Transverse colon (tissue), 3 donors: ENCODE results near the gene CNKSR3.

ENCODE experiments used
- EP300 ChIP-seq: sonication (generic); formaldehyde crosslinking; IDR thresholded peaks from one replicate; pipeline ENCODE4 v1.6.1; 2017; ENCODE audit warnings: antibody characterized with exemption, low read depth
- TF ChIP-seq, protein P1 (sequence below), 5 experiments: fragments of 200-600 bp in 3 of 5; fragments of 450-650 bp in 2 of 5; sonication (generic) in 3 of 5; IDR thresholded peaks; 1 replicate in 2 of 5; 2 replicates in 3 of 5; pipeline ENCODE4 v1.5.1; 2016 to 2017; ENCODE audit warnings: antibody characterized with exemption in 5 of 5, inconsistent platforms in 3 of 5, mild to moderate bottlenecking in 2 of 5, moderate library complexity in 1 of 5

DNA sequence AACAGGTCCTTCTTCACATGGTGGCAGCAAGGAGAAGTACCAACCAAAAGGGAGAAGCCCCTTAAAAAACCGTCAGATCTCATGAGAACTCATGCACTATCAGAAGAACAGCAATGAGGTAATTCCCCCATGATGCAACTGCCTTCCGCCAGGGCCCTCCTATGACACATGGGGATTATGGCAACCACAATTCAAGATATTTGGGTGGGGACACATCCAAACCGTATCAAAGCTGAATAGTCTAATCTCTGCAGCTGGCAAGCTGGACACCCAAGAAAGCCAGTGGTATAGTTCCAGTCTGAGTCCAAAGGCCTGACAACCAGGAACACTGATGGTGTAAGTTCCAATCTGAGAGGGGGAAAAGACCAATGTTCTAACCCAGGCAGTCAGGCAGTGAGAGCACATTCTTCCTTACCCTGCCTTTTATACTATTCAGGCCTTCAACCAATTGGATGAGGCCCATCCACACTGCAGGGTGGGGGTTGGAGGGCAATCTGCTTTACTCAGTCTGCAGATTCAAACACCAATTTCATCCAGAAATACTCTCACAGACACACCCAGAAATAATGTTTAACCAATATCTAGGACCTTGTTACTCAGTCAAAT lies 17.9 kb upstream of the CNKSR3 start:
- TF ChIP-seq, protein P1, sequence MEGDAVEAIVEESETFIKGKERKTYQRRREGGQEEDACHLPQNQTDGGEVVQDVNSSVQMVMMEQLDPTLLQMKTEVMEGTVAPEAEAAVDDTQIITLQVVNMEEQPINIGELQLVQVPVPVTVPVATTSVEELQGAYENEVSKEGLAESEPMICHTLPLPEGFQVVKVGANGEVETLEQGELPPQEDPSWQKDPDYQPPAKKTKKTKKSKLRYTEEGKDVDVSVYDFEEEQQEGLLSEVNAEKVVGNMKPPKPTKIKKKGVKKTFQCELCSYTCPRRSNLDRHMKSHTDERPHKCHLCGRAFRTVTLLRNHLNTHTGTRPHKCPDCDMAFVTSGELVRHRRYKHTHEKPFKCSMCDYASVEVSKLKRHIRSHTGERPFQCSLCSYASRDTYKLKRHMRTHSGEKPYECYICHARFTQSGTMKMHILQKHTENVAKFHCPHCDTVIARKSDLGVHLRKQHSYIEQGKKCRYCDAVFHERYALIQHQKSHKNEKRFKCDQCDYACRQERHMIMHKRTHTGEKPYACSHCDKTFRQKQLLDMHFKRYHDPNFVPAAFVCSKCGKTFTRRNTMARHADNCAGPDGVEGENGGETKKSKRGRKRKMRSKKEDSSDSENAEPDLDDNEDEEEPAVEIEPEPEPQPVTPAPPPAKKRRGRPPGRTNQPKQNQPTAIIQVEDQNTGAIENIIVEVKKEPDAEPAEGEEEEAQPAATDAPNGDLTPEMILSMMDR (IDR thresholded peaks at IDR 0.05) = no peak
- TF ChIP-seq EP300 = no peak
